ENCODE measurements around the gene LCP1. TPM values are rescaled to one million over a fixed set of nuclear protein-coding genes. Genes with fewer than 3 reads are reported as not detected.
"Not testable (repeated sequence)": the region's sequence is repeated elsewhere in the genome, so short reads cannot be mapped to it uniquely, and the experiment has no call there.

Gene LCP1
- total RNA-seq, result 1,000 to 10,000 TPM in 1 of 2 donors, 100 to 1,000 TPM in 1; 844 to 1,356 TPM

DNA sequence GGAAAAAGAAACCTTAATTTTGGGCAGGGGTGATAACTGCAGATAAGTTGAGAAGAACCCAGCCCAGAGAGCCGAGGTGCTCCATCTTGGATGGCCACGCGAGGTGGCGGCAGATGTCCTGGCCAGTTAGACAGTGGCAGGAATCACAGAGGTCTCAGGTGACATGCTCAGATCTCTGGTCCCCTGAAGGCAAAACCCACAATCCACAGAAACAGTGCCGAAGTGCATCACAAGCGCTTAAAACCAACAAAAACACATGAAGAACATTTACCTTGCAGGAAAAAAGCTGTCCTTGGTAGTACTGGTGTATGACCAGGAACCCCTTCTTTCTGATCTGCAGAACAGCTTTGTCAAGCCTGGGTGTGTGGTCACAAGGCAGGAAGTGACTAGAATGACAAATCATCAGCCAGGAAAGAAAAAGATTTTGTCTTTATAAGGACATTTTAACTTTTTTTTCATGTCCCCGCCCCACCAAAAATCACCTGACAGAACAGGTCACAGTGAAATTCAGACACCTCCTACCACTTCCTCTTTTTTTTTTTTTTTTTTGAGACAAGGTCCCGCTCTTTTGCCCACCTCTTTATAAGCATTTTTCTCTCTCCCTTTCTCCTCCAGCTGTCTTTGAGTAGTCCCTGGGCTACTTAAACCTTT is at the start of gene LCP1:
Gene LCP1 (minus strand): TSS at position 338 of the 651 bp plus-strand sequence. CDS start 22,515 bp downstream, outside the sequence.
- DNase-seq (ENCODE audit: low spot score) (peak; percentile 82), ATAC-seq (peak; percentile 78 to 86)
- H3K4me3 Mint-ChIP-seq, result peak within 1 kb of the TSS; percentile 94
- H3K27ac Mint-ChIP-seq, result peak within 1 kb of the TSS; percentile 92 to 97
- no peaks in the 10 kb centered on the region for H3K9me3 Mint-ChIP-seq
- peaks cover 50 to 67% of the 10 kb centered on the region in 2 donors for H3K4me1 Mint-ChIP-seq (ENCODE audit: low read depth in 2 of 2)
- no peaks in the 10 kb centered on the region for H3K27me3 Mint-ChIP-seq
- H3K36me3 Mint-ChIP-seq, result peaks cover 33% of the 10 kb centered on the region

DNA sequence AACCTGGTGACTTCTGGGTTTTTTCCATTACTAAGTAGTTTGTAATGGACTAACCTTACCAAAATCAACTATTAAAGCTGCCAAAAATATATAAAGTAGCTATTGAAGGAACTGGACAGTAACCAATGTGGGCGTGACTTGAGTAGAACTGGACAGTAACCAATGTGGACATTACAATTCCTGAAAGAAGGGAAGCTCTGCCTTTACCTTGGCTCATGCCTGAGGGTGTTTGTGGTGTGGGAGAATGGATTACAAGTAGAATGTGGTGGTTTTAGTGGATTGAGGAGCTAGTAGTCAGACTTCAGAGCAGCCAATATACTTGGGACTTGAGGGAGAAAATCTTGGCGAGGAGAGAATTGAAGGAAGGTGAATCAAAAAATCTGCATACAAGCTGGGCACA is 47.3 kb upstream of the LCP1 start:
- DNase-seq (ENCODE audit: low spot score) (no peak), ATAC-seq (no peak)
- peaks cover 8% of the 10 kb centered on the region for H3K9me3 Mint-ChIP-seq
- H3K27me3 Mint-ChIP-seq, result no peaks in the 10 kb centered on the region
- no peak overlapping the region for H3K4me3 Mint-ChIP-seq
- peaks cover 28% of the 10 kb centered on the region for H3K36me3 Mint-ChIP-seq
- no peak overlapping the region for H3K27ac Mint-ChIP-seq
- no peaks in the 10 kb centered on the region for H3K4me1 Mint-ChIP-seq (ENCODE audit: low read depth in 2 of 2)

GRCh38 chr13:46220234-46220633 is 38.3 kb upstream of the LCP1 start:
- peaks cover 15% of the 10 kb centered on the region for H3K36me3 Mint-ChIP-seq
- H3K4me3 Mint-ChIP-seq; ATAC-seq; H3K4me1 Mint-ChIP-seq (ENCODE audit: low read depth in 2 of 2); H3K27me3 Mint-ChIP-seq; H3K9me3 Mint-ChIP-seq; H3K27ac Mint-ChIP-seq; DNase-seq (ENCODE audit: low spot score): not testable (repeated sequence)

DNA sequence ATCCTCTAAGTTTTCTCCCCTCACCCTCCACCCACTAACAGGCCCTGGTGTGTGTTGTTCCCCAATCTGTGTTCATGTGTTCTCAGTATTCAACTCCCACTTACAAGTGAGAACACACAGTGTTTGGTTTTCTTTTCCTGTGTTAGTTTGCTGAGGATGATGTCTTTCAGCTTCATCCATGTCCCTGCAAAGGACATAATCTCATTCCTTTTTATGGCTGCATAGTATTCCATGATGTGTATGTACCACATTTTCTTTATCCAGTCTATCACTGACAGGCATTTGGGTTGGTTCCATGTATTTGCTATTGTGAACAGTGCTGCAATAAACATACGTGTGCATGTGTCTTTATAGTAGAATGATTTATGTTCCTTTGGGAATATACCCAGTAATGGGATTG is 32.8 kb upstream of the LCP1 start:
- not testable (repeated sequence) for H3K4me3 Mint-ChIP-seq; H3K27me3 Mint-ChIP-seq; DNase-seq (ENCODE audit: low spot score); H3K27ac Mint-ChIP-seq; ATAC-seq; H3K9me3 Mint-ChIP-seq; H3K36me3 Mint-ChIP-seq
- H3K4me1 Mint-ChIP-seq (ENCODE audit: low read depth in 2 of 2), result peaks cover 20% of the 10 kb centered on the region in 2 donors

- peaks cover 2% of the 10 kb centered on the region for H3K9me3 Mint-ChIP-seq
- peaks cover 8% of the 10 kb centered on the region for H3K36me3 Mint-ChIP-seq
- ATAC-seq (no peak), DNase-seq (ENCODE audit: low spot score) (no peak)
- peaks cover 5 to 6% of the 10 kb centered on the region in 2 donors for H3K27me3 Mint-ChIP-seq
- H3K27ac Mint-ChIP-seq, result no peak overlapping the region
- peak overlapping the region; percentile 5 for H3K4me3 Mint-ChIP-seq
- peaks cover 20% of the 10 kb centered on the region in 2 donors for H3K4me1 Mint-ChIP-seq (ENCODE audit: low read depth in 2 of 2)
Measured at GRCh38 chr13:46213242-46213641, 31.3 kb upstream of the LCP1 start.

DNA sequence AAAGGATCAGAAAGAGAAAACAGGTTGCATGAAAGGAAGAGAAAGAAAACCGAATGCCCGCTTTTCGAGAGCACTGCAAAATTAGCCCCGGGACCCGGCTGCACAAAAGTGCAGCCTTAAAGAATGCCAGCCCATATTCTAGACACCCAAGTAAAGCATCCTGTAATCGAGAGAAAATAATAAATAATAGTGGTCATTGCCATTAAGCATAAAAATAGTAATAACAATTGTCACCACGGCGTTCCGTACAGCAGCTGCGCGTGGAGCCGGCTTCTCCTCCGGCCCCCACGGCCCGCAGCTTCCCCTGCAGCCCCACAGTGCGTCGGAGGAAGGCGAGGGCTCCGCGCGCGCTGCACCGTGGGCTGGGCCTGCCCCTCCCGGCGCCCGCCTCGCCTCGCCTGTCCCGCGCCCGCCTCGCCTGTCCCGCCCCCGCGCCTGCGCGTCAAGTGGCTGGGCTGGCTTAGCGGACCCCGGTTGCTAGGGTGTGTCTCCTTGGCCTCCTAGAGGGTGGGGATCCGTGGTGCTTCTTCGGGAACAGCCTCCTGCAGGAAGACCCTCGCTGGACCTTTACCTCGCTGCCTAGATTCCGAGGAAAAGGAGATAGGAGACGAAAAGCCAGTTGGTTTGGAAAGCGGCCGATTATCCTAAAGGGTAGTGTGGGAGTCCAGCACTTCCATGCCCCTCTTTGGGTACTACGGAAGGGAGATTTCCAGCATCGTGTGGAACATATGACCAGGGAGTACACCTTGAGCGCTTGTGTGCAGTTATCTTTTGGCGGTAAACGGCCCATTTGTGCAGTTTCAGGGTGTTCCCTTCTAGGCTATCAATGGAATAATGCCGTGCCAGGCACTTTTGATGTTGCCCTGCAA is 29.7 kb upstream of the LCP1 start, which contains the start of gene LRRC63:
Gene LRRC63 (plus strand): TSS at position 446 of the 869 bp plus-strand sequence. CDS start 1,107 bp downstream, outside the sequence.
- H3K4me3 Mint-ChIP-seq, result peak within 1 kb of the TSS; percentile 99
- H3K9me3 Mint-ChIP-seq, result no peaks in the 10 kb centered on the region
- no peaks in the 10 kb centered on the region for H3K27me3 Mint-ChIP-seq
- H3K27ac Mint-ChIP-seq, result peak within 1 kb of the TSS; percentile 88 to 89
- ATAC-seq, result peak; percentile 100
- H3K36me3 Mint-ChIP-seq, result no peaks in the 10 kb centered on the region
- DNase-seq (ENCODE audit: low spot score), result peak; percentile 91
- peaks cover 20% of the 10 kb centered on the region in 2 donors for H3K4me1 Mint-ChIP-seq (ENCODE audit: low read depth in 2 of 2)

- H3K9me3 Mint-ChIP-seq, result no peaks in the 10 kb centered on the region
- no peak for DNase-seq (ENCODE audit: low spot score)
- peak; percentile 48 to 63 for ATAC-seq
- peaks cover 20% of the 10 kb centered on the region in 2 donors for H3K4me1 Mint-ChIP-seq (ENCODE audit: low read depth in 2 of 2)
- H3K36me3 Mint-ChIP-seq, result no peaks in the 10 kb centered on the region
- no peaks in the 10 kb centered on the region for H3K27me3 Mint-ChIP-seq
- peak overlapping the region; percentile 99 for H3K4me3 Mint-ChIP-seq
- peak overlapping the region; percentile 88 to 89 for H3K27ac Mint-ChIP-seq
Measured at GRCh38 chr13:46211116-46211482, 29.1 kb upstream of the LCP1 start.

- no peaks in the 10 kb centered on the region for H3K36me3 Mint-ChIP-seq
- H3K27me3 Mint-ChIP-seq, result no peaks in the 10 kb centered on the region
- ATAC-seq, result no peak
- peak overlapping the region; percentile 88 to 89 for H3K27ac Mint-ChIP-seq
- H3K4me3 Mint-ChIP-seq, result peak overlapping the region; percentile 99
- no peak for DNase-seq (ENCODE audit: low spot score)
- peaks cover 20 to 25% of the 10 kb centered on the region in 2 donors for H3K4me1 Mint-ChIP-seq (ENCODE audit: low read depth in 2 of 2)
- no peaks in the 10 kb centered on the region for H3K9me3 Mint-ChIP-seq
Measured at GRCh38 chr13:46210362-46211083, 28.5 kb upstream of the LCP1 start.

GRCh38 chr13:46207828-46208227 is 25.9 kb upstream of the LCP1 start:
- Mint-ChIP-seq H3K9me3 (no peaks in the 10 kb centered on the region), H3K36me3 (no peaks in the 10 kb centered on the region), H3K27ac (no peak overlapping the region), H3K27me3 (no peaks in the 10 kb centered on the region), H3K4me3 (no peak overlapping the region), H3K4me1 (ENCODE audit: low read depth in 2 of 2) (peaks cover 19 to 25% of the 10 kb centered on the region in 2 donors)
- DNase-seq (ENCODE audit: low spot score), result no peak
- no peak for ATAC-seq

DNA sequence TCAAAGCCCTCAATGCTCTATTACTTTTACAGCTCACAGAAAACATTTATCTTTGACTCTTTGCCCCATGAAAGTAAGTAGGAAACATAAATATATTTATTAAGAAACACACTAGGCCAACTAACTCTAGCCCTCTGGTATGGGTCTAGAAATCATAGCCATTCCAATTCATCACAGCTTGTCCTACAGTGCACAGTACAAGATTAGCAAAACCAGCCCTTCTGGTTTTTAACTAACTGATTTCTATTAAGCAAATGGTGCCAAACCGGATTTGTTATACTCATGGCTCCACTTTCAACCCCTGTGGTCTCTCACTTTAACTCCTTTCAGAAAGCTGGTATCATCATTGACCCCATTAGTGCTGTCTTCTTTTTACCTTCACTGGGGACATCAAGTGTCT is 24.2 kb upstream of the LCP1 start:
- peaks cover 18 to 30% of the 10 kb centered on the region in 2 donors for H3K4me1 Mint-ChIP-seq (ENCODE audit: low read depth in 2 of 2)
- no peaks in the 10 kb centered on the region for H3K9me3 Mint-ChIP-seq
- ATAC-seq, result no peak
- H3K27ac Mint-ChIP-seq, result no peak overlapping the region
- H3K27me3 Mint-ChIP-seq, result no peaks in the 10 kb centered on the region
- no peaks in the 10 kb centered on the region for H3K36me3 Mint-ChIP-seq
- no peak overlapping the region for H3K4me3 Mint-ChIP-seq
- DNase-seq (ENCODE audit: low spot score), result no peak

DNA sequence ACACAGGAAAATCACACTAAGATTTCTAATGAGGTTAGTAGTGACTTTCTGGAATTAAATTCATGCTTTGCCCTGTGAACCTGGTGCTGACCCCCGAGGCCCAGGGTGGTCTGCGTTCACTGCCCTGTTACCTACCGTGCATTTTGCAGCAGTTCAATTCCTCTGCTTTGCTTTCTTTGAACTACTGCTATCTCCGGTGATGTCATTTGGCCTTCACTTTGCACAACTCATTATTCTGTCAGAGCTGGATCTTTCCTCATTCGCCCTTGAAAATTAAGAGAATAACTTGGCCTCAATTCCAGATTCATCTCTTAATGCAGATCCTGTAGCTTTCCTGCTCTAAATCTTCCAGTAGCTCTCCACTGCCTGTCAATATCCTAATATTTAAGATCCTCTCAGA is 21.0 kb upstream of the LCP1 start:
- no peaks in the 10 kb centered on the region for H3K9me3 Mint-ChIP-seq
- H3K36me3 Mint-ChIP-seq, result no peaks in the 10 kb centered on the region
- H3K4me3 Mint-ChIP-seq, result no peak overlapping the region
- H3K27ac Mint-ChIP-seq, result peak overlapping the region in 1 of 2 donors; percentile 23
- H3K4me1 Mint-ChIP-seq (ENCODE audit: low read depth in 2 of 2), result peaks cover 21 to 34% of the 10 kb centered on the region in 2 donors
- no peak for DNase-seq (ENCODE audit: low spot score)
- no peak for ATAC-seq
- no peaks in the 10 kb centered on the region for H3K27me3 Mint-ChIP-seq

GRCh38 chr13:46202188-46202795 is 20.3 kb upstream of the LCP1 start:
- Mint-ChIP-seq H3K9me3 (no peaks in the 10 kb centered on the region), H3K27me3 (no peaks in the 10 kb centered on the region), H3K4me3 (peak overlapping the region; percentile 0), H3K4me1 (ENCODE audit: low read depth in 2 of 2) (peaks cover 21 to 34% of the 10 kb centered on the region in 2 donors), H3K36me3 (no peaks in the 10 kb centered on the region), H3K27ac (peak overlapping the region; percentile 44 to 73)
- ATAC-seq (peak; percentile 61 to 71), DNase-seq (ENCODE audit: low spot score) (no peak)

DNA sequence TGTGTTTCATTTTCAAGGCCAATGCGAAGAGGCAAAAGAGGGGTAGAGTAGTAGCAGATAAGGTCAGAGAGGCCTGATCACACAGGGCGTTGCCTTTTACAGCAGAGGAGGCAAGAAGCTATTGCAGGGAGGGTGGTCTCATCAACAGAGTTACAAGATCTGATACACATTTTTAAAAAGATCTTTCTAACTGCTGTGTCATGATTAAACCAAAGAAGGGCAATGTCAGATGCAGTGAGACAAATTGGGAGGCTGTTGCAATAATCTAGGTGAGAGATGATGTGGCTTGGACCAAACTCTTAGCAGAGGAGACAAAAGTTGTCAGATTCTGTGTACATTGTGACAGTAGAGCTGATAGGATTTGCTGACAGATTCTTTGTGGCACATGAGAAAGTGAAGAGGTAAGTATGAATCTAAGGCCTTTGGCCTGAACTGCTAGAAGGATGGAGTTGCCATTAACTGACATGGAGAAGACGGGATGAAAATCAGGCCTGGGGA is 16.8 kb upstream of the LCP1 start:
- peaks cover 0 to 2% of the 10 kb centered on the region in 2 donors for H3K27me3 Mint-ChIP-seq
- H3K4me1 Mint-ChIP-seq (ENCODE audit: low read depth in 2 of 2), result peaks cover 21 to 26% of the 10 kb centered on the region in 2 donors
- H3K27ac Mint-ChIP-seq, result no peak overlapping the region
- no peaks in the 10 kb centered on the region for H3K36me3 Mint-ChIP-seq
- H3K9me3 Mint-ChIP-seq, result no peaks in the 10 kb centered on the region
- no peak overlapping the region for H3K4me3 Mint-ChIP-seq
- DNase-seq (ENCODE audit: low spot score) (no peak), ATAC-seq (peak in 1 of 2 donors; percentile 67)
